Nephron progenitor cell (in vitro differentiated cells): Measurements from ENCODE around the gene AUP1.

Experiments
- DNase-seq: peaks from one replicate; pipeline ENCODE4 v3.0.0; 2021
- H3K27ac Mint-ChIP-seq: 2 replicates; pipeline ENCODE4 v1.8.0; 2021; ENCODE audit warnings: mild to moderate bottlenecking, moderate library complexity, mixed read lengths
- H3K27me3 Mint-ChIP-seq: 2 replicates; pipeline ENCODE4 v1.8.0; 2021; ENCODE audit warnings: mild to moderate bottlenecking, low read depth, mixed read lengths; ENCODE audit not compliant: poor library complexity
- H3K36me3 Mint-ChIP-seq: 2 replicates; pipeline ENCODE4 v1.8.0; 2021; ENCODE audit warnings: low read depth, mixed read lengths
- H3K4me1 Mint-ChIP-seq: 2 replicates; pipeline ENCODE4 v1.8.0; 2021; ENCODE audit warnings: mixed read lengths
- H3K4me3 Mint-ChIP-seq: 2 replicates; pipeline ENCODE4 v1.8.0; 2021; ENCODE audit warnings: mild to moderate bottlenecking, moderate library complexity, mixed read lengths
- H3K9me3 Mint-ChIP-seq: 2 replicates; pipeline ENCODE4 v1.8.0; 2021; ENCODE audit warnings: mild to moderate bottlenecking, moderate library complexity, mixed read lengths
- TF ChIP-seq, protein P1 (sequence below): fragments of 200-600 bp; sonication (generic); IDR thresholded peaks from 2 replicates; pipeline ENCODE4 v1.5.0; 2021; ENCODE audit warnings: antibody characterized with exemption

The AUP1 gene

DNA sequence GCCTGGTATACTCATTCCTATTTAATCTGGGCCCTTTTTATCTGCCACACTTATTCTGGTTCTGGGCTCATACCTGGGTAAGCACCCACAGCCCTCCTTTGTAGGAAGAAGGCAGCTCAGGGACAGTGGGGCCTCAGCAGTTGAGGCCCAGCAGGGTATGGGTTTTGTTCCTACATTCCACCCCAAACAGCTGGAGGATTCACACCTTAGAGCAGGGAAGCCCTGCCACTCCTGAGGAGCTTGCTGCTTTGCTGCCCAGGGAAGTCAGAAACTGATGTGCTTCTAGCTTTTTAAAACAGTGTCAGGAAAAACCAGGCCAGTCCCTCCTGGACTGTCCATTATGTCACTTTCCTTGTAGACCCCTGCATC is 28.9 kb downstream of the AUP1 start:
- TF ChIP-seq, protein P1, sequence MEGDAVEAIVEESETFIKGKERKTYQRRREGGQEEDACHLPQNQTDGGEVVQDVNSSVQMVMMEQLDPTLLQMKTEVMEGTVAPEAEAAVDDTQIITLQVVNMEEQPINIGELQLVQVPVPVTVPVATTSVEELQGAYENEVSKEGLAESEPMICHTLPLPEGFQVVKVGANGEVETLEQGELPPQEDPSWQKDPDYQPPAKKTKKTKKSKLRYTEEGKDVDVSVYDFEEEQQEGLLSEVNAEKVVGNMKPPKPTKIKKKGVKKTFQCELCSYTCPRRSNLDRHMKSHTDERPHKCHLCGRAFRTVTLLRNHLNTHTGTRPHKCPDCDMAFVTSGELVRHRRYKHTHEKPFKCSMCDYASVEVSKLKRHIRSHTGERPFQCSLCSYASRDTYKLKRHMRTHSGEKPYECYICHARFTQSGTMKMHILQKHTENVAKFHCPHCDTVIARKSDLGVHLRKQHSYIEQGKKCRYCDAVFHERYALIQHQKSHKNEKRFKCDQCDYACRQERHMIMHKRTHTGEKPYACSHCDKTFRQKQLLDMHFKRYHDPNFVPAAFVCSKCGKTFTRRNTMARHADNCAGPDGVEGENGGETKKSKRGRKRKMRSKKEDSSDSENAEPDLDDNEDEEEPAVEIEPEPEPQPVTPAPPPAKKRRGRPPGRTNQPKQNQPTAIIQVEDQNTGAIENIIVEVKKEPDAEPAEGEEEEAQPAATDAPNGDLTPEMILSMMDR, result no peak
- no peak overlapping the region for H3K27ac Mint-ChIP-seq
- peak overlapping the region; percentile 89 for H3K4me3 Mint-ChIP-seq
- no peak for DNase-seq
- H3K4me1 Mint-ChIP-seq, result peaks cover 76% of the 10 kb centered on the region
- peaks cover 100% of the 10 kb centered on the region for H3K27me3 Mint-ChIP-seq
- H3K36me3 Mint-ChIP-seq, result peaks cover 25% of the 10 kb centered on the region
- H3K9me3 Mint-ChIP-seq, result no peaks in the 10 kb centered on the region

DNA sequence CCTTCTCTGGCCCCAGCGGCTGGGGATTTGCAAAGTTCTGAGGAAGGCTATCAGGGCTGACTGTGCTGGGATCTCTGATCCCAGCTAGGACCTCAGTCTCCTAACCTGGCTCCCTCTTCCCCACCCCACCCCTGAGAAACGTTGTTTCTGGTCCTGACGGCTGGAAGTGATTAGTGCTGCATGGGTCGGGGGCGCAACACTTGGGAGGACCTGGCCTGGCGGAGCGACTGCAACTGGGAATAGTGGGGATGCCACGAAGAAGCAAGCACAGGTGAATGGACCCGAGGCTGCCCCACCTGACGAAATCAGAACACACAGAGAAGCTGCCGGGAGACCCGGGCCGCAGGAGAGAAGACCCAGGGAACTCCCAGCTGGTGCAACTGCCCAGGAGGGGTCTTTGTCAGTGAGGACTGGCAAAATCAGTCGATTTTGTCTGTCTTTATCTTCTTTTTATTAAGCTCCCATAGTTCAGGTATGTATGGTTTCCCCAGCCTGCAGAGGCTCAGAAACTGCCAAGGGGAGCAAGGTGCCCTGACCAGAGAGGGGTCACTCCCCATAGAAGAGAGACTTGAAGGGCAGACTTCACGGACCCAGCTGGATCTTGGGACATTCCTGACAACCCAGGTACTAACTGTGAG is 29.4 kb downstream of the AUP1 start:
- peak overlapping the region; percentile 89 for H3K4me3 Mint-ChIP-seq
- H3K4me1 Mint-ChIP-seq, result peaks cover 71% of the 10 kb centered on the region

DNA sequence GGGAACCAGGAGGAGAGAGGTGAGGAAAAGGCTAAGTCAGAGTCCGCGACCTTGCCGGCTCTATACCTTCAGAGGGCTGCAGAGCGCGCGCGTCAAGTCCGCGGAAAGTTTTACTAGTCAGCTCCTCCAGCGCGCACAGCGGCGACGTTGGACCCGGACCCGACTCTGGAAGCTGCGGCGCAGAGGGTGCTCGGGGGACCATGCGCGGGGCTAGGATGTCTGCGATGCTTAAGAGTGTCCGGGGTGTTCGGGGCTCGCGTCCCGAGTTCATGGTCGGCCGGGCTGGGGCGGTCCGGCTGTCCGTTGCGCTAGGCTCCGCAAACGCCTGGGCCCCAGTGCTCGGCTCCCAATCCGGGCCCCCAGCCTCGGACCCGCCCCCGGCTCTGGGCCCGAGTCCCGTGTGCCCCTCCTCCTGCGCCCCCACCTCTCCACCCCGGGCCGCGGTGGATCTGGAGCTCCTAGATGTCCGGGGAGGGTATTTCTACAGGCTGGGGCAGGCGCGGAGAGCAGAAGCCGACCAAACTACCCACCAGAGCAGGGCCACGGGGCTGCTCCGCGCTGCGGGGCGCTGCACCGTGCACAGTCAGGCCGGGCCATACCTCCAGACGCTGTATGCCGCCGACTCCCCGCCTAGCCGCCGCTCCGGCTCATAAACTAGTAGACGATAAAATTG is 30.1 kb downstream of the AUP1 start, which contains the start of gene LBX2:
Gene LBX2, minus strand, starts transcription at position 337 of the 673 bp plus-strand sequence. Its CDS starts 66 bp downstream, at position 271.
- H3K27ac Mint-ChIP-seq, result no peak within 1 kb of the TSS
- H3K36me3 Mint-ChIP-seq, result peaks cover 14% of the 10 kb centered on the region
- peak; percentile 60 for DNase-seq
- peaks cover 100% of the 10 kb centered on the region for H3K27me3 Mint-ChIP-seq
- H3K4me3 Mint-ChIP-seq, result peak within 1 kb of the TSS; percentile 89
- TF ChIP-seq, protein P1, result no peak
- no peaks in the 10 kb centered on the region for H3K9me3 Mint-ChIP-seq
- H3K4me1 Mint-ChIP-seq, result peaks cover 65% of the 10 kb centered on the region

More for the DNA sequence above, 29.4 kb downstream of the AUP1 start:
- no peak for DNase-seq
- H3K27me3 Mint-ChIP-seq, result peaks cover 100% of the 10 kb centered on the region
- H3K27ac Mint-ChIP-seq, result no peak overlapping the region
- peaks cover 20% of the 10 kb centered on the region for H3K36me3 Mint-ChIP-seq
- H3K9me3 Mint-ChIP-seq, result no peaks in the 10 kb centered on the region
- TF ChIP-seq, protein P1, result no peak

DNA sequence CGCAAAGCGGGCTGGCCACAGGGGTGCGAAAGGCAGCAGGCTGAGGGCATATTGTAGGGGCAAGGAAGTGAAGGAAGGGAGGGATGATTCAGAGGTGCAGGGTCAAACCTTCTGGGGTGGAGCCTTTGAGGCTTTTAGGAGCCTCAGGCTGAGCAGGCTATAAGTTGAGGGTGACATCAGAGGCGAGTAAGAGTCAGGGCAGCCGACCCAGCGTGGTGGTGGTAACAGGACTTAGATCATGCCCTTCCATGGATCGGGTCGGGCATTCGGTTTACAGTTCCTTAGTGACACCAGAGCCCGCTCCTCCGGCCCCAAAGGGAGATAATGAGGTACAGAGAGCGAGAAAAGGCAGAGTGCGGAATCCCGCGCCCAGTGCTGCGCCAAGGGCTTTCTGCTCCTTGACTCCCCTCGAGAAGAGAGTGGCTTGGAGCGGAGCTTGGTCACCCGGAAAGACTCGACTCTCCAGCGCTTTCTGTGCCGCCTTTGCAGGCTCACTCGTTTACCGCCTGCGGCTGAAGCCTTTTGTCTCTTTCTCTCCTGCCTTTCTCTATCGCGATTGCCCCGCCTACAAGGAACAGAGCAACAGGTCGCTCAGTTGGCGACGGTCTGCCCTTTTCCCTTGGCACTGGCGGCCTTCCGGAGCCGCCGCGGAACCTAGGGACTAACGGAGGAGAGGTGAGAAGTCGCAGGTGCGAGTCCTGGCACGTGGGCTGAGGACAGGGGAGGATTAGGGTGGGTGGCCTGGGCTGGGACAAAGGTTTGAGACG is 30.8 kb downstream of the AUP1 start:
- TF ChIP-seq, protein P1, result no peak
- peaks cover 17% of the 10 kb centered on the region for H3K36me3 Mint-ChIP-seq
- H3K27ac Mint-ChIP-seq, result no peak overlapping the region
- no peaks in the 10 kb centered on the region for H3K9me3 Mint-ChIP-seq
- H3K27me3 Mint-ChIP-seq, result peaks cover 94% of the 10 kb centered on the region
- H3K4me3 Mint-ChIP-seq, result peak overlapping the region; percentile 89
- DNase-seq, result peak; percentile 50
- H3K4me1 Mint-ChIP-seq, result peaks cover 58% of the 10 kb centered on the region

DNA sequence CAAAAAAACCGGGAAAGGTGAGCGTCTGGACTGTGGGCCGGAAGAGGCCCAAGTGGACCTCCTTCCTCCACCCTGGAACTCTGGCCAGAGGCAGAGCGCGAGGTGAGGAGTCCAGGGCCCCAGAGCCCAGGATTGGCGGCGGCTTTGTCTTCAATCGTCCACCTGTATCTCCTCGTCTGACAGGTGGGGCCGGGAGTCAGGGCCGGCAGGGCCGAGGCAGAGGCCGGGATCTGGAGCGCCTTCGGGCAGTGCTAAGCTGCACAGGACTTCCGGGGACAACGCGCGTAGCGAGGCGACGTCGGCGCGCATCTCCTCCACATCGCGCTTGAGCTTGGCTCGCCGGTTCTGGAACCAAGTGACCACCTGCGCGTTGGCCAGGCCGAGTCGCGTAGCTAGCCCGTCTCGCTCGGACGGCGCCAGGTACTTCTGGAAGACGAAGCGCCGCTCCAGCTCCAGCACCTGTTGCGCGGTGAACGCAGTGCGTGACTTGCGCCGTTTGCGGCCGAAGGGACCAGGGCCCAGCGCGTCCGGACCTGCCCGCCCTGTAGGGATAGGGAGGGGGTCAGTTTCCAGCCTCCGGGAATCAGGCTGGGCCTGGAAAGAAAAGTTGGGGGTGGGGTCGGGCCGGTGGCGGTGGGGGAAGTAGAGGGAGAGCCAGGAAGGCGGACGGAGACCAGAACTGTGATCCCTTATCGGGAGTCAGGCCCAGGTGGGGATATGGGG is 31.6 kb downstream of the AUP1 start:
- peak; percentile 41 for DNase-seq
- H3K27ac Mint-ChIP-seq, result no peak overlapping the region
- peaks cover 52% of the 10 kb centered on the region for H3K4me1 Mint-ChIP-seq
- peaks cover 21% of the 10 kb centered on the region for H3K36me3 Mint-ChIP-seq
- H3K4me3 Mint-ChIP-seq, result peak overlapping the region; percentile 89
- no peaks in the 10 kb centered on the region for H3K9me3 Mint-ChIP-seq
- TF ChIP-seq, protein P1, result no peak
- H3K27me3 Mint-ChIP-seq, result peaks cover 86% of the 10 kb centered on the region
